Body of pancreas (tissue), 4 donors: ENCODE data around the gene CST11. TPM values are rescaled to one million over a fixed set of nuclear protein-coding genes. Genes with fewer than 3 reads are reported as not detected.

Experiments used
- ATAC-seq: fragments of 150-250 bp; one replicate; pipeline ENCODE4 v1.9.1; 2016
- DNase-seq, 4 donors: peaks; one replicate each; pipeline ENCODE4 v3.0.0-alpha.2; 2019
- H3K27ac ChIP-seq, 4 donors: fragments of 200-600 bp; sonication (generic); 1 replicate in 3 of 4; 2 replicates in 1 of 4; pipeline versions ENCODE4 v1.5.1 to v1.6.1; 2016 to 2019; ENCODE audit warnings: mild to moderate bottlenecking in 1 of 4, mixed read lengths in 1 of 4, moderate library complexity in 1 of 4
- H3K27me3 ChIP-seq, 2 donors: fragments of 200-600 bp; sonication (generic); one replicate each; pipeline ENCODE4 v1.6.0; 2016; ENCODE audit warnings: mild to moderate bottlenecking in 1 of 2
- H3K36me3 ChIP-seq, 2 donors: fragments of 200-600 bp; sonication (generic); replicated peaks in 1 of 2; 2 replicates each; pipeline ENCODE4 v1.5.1; 2016; ENCODE audit warnings: low read depth in 2 of 2; ENCODE audit not compliant: insufficient read depth in 1 of 2
- H3K4me1 ChIP-seq: fragments of 200-600 bp; sonication (generic); one replicate; pipeline ENCODE4 v1.6.0; 2016
- H3K4me3 ChIP-seq, 2 donors: fragments of 200-600 bp; sonication (generic); 1 replicate in 1 of 2; 2 replicates in 1 of 2; pipeline ENCODE4 v1.5.1; 2016 to 2019
- H3K9me3 ChIP-seq, 3 donors: fragments of 200-600 bp; sonication (generic); 1 replicate in 2 of 3; 2 replicates in 1 of 3; pipeline ENCODE4 v1.5.1; 2016
- CTCF ChIP-seq, 7 experiments: fragments of 450-650 bp in 4 of 7; fragments of 200-600 bp in 3 of 7; sonication (generic) in 3 of 7; IDR thresholded peaks; one replicate each; pipeline ENCODE4 v1.5.1; 2016 to 2019; ENCODE audit warnings: antibody characterized with exemption in 7 of 7
- POLR2A ChIP-seq, 3 donors: fragments of 450-650 bp; IDR thresholded peaks; one replicate each; pipeline ENCODE4 v1.6.1; 2016; ENCODE audit warnings: antibody characterized with exemption in 3 of 3, mild to moderate bottlenecking in 2 of 3
- whole genome bisulfite sequencing, 2 donors: methylation state at CpG; one replicate each; pipeline ENCODE4 v1.1.5; 2017; 5-methylcytosine and 5-hydroxymethylcytosine counted together
- intact Hi-C: fragments of 100-400 bp; cut with DNase I; formaldehyde crosslinking; loops from one replicate; pipeline ENCODE4 v1.15.1; 2023
- total RNA-seq, 2 donors: library from RNA; depleted of rRNA; stranded (reverse); fragments of >200 nt; gene quantifications; one replicate each; pipeline ENCODE4 v1.1.0, GENCODE V29; 2016

The CST11 gene
- total RNA-seq, 2 donors from 2014 or later, result not detected

GRCh38 chr20:23454816-23455215 is 2.1 kb upstream of the CST11 start:
- DNase-seq (no peak), ATAC-seq (no peak)
- Histone ChIP-seq H3K9me3 (no peaks in the 10 kb centered on the region), H3K36me3 (no peaks in the 10 kb centered on the region), H3K4me1 (no peaks in the 10 kb centered on the region), H3K27me3 (no peaks in the 10 kb centered on the region), H3K27ac (no peak overlapping the region), H3K4me3 (no peak overlapping the region)
- WGBS, 2 donors, result 86% methylated on average over 1 of the region's 1 CpG
- TF ChIP-seq CTCF (IDR thresholded peaks at IDR 0.05), result no peak
- no peak for TF ChIP-seq POLR2A (IDR thresholded peaks at IDR 0.05)
- intact Hi-C loops, result no loop called here

GRCh38 chr20:23453549-23454543 is 1.2 kb upstream of the CST11 start:
- Histone ChIP-seq H3K27me3 (no peaks in the 10 kb centered on the region), H3K4me1 (no peaks in the 10 kb centered on the region), H3K9me3 (no peaks in the 10 kb centered on the region), H3K27ac (no peak overlapping the region), H3K4me3 (no peak overlapping the region), H3K36me3 (no peaks in the 10 kb centered on the region)
- TF ChIP-seq POLR2A (IDR thresholded peaks at IDR 0.05) (no peak), CTCF (IDR thresholded peaks at IDR 0.05) (no peak)
- no peak for ATAC-seq
- DNase-seq, result no peak
- intact Hi-C loops, result no loop called here
- 76 to 83% methylated on average over 15 of the region's 15 CpGs for WGBS, 2 donors

- ATAC-seq, result no peak
- no peaks in the 10 kb centered on the region for H3K27me3 ChIP-seq
- H3K27ac ChIP-seq, result no peak overlapping the region
- DNase-seq, result no peak
- no peaks in the 10 kb centered on the region for H3K36me3 ChIP-seq
- H3K9me3 ChIP-seq, result no peaks in the 10 kb centered on the region
- no peak overlapping the region for H3K4me3 ChIP-seq
- TF ChIP-seq POLR2A (IDR thresholded peaks at IDR 0.05), result no peak
- TF ChIP-seq CTCF (IDR thresholded peaks at IDR 0.05), result no peak
- intact Hi-C loops, result no loop called here
- H3K4me1 ChIP-seq, result no peaks in the 10 kb centered on the region
- 62 to 64% methylated on average over 11 of the region's 11 CpGs for WGBS, 2 donors
Measured at GRCh38 chr20:23451956-23452487, 654 bp downstream of the CST11 start.

- 64 to 70% methylated on average over 1 of the region's 1 CpG for WGBS, 2 donors
- intact Hi-C loops, result no loop called here
- H3K9me3 ChIP-seq, result no peaks in the 10 kb centered on the region
Measured at GRCh38 chr20:23450877-23451276, 1.8 kb downstream of the CST11 start.

More at GRCh38 chr20:23450877-23451276, 1.8 kb downstream of the CST11 start:
- no peak for DNase-seq
- no peak for ATAC-seq
- H3K4me3 ChIP-seq, result no peak overlapping the region
- H3K36me3 ChIP-seq, result no peaks in the 10 kb centered on the region
- no peak overlapping the region for H3K27ac ChIP-seq
- H3K27me3 ChIP-seq, result no peaks in the 10 kb centered on the region
- H3K4me1 ChIP-seq, result no peaks in the 10 kb centered on the region
- TF ChIP-seq CTCF (IDR thresholded peaks at IDR 0.05), result no peak
- no peak for TF ChIP-seq POLR2A (IDR thresholded peaks at IDR 0.05)
